Loucy (cell line): ENCODE data around the gene PTGDR.

ENCODE experiments used
- CTCF ChIP-seq: fragments of 200-600 bp; sonication (generic); conservative IDR thresholded peaks from 2 replicates; pipeline ENCODE4 v1.5.1; 2014; ENCODE audit warnings: mild to moderate bottlenecking, antibody characterized with exemption, low read length
- EZH2phosphoT487 ChIP-seq: fragments of 200-600 bp; IDR thresholded peaks from 2 replicates; pipeline ENCODE4 v1.6.1; 2018; ENCODE audit warnings: antibody characterized with exemption, mild to moderate bottlenecking, moderate library complexity, borderline replicate concordance

- TF ChIP-seq CTCF (no peak), EZH2phosphoT487 (no peak)
Measured at GRCh38 chr14:52262600-52262999, 4.9 kb upstream of the PTGDR start.
